ENCODE results near the gene RIPK1.

- no peak for TF ChIP-seq CTCF (conservative IDR thresholded peaks at IDR 0.05; ENCODE audit: low read length)
- no peak for TF ChIP-seq EZH2phosphoT487 (IDR thresholded peaks at IDR 0.05; ENCODE audit: borderline replicate concordance)
Observed at GRCh38 chr6:3046295-3046694, 22.0 kb upstream of the RIPK1 start.
